ENCODE data around the gene PLTP. TPM values are rescaled to one million over a fixed set of nuclear protein-coding genes. Genes with fewer than 3 reads are reported as not detected.
A peak's percentile ranks its signal among the peaks of the same experiment; 100 is the strongest.
"Not testable (repeated sequence)": the region's sequence is repeated elsewhere in the genome, so short reads cannot be mapped to it uniquely, and the experiment has no call there.

Gene PLTP
- total and polyA plus RNA-seq, 3 experiments from 2014 or later: 0.45 to 3.2 (median 2.5) TPM

DNA sequence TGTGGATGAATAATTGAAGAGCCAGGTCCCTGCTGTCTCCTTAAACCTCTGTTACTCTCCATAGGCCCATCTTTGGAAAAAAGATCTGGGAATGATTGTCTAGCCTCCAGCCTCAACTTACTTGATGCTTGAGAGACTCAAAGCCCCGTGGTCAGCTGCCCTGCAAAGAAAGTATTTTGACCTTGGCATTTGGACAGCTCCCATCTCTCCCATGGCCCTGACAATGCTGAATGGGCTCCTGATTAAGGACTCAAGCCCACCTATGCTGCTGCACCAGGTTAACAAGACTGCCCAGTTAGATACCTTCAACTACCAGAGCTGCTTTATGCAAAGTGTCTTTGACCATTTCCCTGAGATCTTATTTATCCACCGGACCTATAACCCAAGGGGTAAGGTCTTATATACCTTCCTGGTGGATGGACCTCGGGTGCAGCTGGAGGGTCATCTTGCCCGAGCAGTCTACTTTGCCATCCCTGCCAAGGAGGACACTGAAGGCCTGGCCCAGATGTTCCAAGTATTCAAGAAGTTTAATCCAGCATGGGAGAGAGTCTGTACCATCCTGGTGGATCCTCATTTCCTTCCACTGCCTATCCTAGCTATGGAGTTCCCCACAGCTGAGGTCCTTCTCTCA is 29.4 kb downstream of the PLTP start:
- no peaks in the 10 kb centered on the region for H3K27me3 Mint-ChIP-seq
- peaks cover 30 to 43% (median 42%) of the 10 kb centered on the region in 3 donors for H3K4me1 Mint-ChIP-seq
- CTCF ChIA-PET: interaction anchor here (1.5 to 3.0 kb wide), 3 partner anchors 8 to 26 kb away, joined by 3 to 10 read pairs (median 8); partner anchors contain the start of genes ACOT8, CTSA, NEURL2 and ZSWIM3
- H3K9me3 Mint-ChIP-seq: no peaks in the 10 kb centered on the region
- H3K27ac Mint-ChIP-seq: peak overlapping the region; percentile 40 to 91 (median 73)
- peaks cover 0 to 37% (median 2%) of the 10 kb centered on the region in 3 donors for H3K36me3 Mint-ChIP-seq
- H3K27ac ChIP-seq (ENCODE audit: low read depth, low read length): no peak overlapping the region
- peaks cover 11% of the 10 kb centered on the region for H3K36me3 ChIP-seq (ENCODE audit: insufficient read depth, low read length)
- no peaks in the 10 kb centered on the region for H3K27me3 ChIP-seq (ENCODE audit: insufficient read depth, low read length, poor library complexity, severe bottlenecking)
- peak overlapping the region; percentile 23 to 78 (median 54) for H3K4me3 Mint-ChIP-seq
- no peak for DNase-seq
- H3K9me3 ChIP-seq (ENCODE audit: low read length): no peaks in the 10 kb centered on the region
- H3K4me3 ChIP-seq (ENCODE audit: low read length): no peak overlapping the region
- peaks cover 19% of the 10 kb centered on the region for H3K4me1 ChIP-seq (ENCODE audit: insufficient read depth, low read length)
- POLR2A ChIA-PET: interaction anchor here (2.8 to 3.1 kb wide), 2 partner anchors 8 to 52 kb away, joined by 16 to 47 read pairs; partner anchors contain the start of genes CTSA, NEURL2 and PCIF1

DNA sequence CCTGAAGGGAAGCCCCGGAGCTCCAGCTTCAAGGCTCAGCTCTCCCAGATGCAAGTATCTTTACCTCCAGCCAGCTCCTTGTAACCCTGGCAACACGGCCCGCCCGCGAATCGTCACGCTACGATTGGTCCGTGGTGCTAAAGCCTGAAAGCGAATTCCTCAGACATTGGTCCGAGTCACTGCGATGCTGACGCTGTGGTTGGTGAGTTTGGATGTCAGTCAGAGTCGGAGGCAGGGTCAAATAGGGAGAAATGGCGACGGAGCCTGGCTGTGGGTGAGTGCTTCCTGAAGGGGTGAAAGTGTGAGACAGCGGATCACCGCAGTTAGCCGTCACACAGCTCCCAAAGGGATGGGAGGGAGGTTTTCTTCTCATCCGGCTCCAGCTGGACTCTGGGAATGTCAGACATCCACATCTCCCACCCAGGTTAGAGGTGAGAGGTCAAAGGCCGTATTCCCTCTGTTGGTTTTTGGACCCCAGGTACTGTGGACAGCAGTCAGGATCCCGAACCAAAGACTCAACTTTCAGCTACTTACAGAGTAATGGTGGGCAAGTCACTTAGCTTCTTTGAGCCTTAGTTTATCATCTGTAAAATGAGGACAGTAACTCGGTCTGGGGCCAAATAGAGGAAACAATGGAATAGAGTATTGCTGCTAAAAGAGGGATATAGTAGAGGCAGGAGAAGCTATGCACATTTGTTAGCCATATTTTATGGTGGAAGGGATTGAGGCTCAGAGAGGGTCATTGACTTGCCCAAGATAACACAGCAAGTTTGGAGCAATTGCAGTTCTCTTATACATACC is 30.8 kb downstream of the PLTP start, which contains the start of gene ZSWIM1:
TSS of gene ZSWIM1 (plus strand) at position 240 of the 801 bp plus-strand sequence. CDS start 1,366 bp downstream, outside the sequence.
- peaks cover 28 to 42% (median 41%) of the 10 kb centered on the region in 3 donors for H3K4me1 Mint-ChIP-seq
- Histone ChIP-seq H3K9me3 (ENCODE audit: low read length) (no peaks in the 10 kb centered on the region), H3K4me3 (ENCODE audit: low read length) (peak within 1 kb of the TSS; percentile 77), H3K36me3 (ENCODE audit: insufficient read depth, low read length) (peaks cover 14% of the 10 kb centered on the region), H3K4me1 (ENCODE audit: insufficient read depth, low read length) (peaks cover 19% of the 10 kb centered on the region), H3K27ac (ENCODE audit: low read depth, low read length) (peak within 1 kb of the TSS; percentile 74), H3K27me3 (ENCODE audit: insufficient read depth, low read length, poor library complexity, severe bottlenecking) (no peaks in the 10 kb centered on the region)
- H3K27me3 Mint-ChIP-seq: no peaks in the 10 kb centered on the region
- peak within 1 kb of the TSS; percentile 85 to 97 (median 96) for H3K27ac Mint-ChIP-seq
- DNase-seq: peak; percentile 96 to 99 (median 98)
- H3K4me3 Mint-ChIP-seq: peak within 1 kb of the TSS; percentile 79 to 91 (median 89)
- no peaks in the 10 kb centered on the region for H3K9me3 Mint-ChIP-seq
- ChIA-PET CTCF (interaction anchor here (0.7 to 3.0 kb wide), 8 partner anchors 8 to 89 kb away, joined by 3 to 10 read pairs (median 4); partner anchors contain the start of genes ACOT8, CTSA, NEURL2 and ZSWIM3), POLR2A (interaction anchor here (0.6 to 3.1 kb wide), 11 partner anchors 9 to 903 kb away, joined by 3 to 47 read pairs (median 5); partner anchors contain the start of genes CTSA, NEURL2, PCIF1 and SNX21)
- H3K36me3 Mint-ChIP-seq: peaks cover 0 to 47% (median 2%) of the 10 kb centered on the region in 3 donors

DNA sequence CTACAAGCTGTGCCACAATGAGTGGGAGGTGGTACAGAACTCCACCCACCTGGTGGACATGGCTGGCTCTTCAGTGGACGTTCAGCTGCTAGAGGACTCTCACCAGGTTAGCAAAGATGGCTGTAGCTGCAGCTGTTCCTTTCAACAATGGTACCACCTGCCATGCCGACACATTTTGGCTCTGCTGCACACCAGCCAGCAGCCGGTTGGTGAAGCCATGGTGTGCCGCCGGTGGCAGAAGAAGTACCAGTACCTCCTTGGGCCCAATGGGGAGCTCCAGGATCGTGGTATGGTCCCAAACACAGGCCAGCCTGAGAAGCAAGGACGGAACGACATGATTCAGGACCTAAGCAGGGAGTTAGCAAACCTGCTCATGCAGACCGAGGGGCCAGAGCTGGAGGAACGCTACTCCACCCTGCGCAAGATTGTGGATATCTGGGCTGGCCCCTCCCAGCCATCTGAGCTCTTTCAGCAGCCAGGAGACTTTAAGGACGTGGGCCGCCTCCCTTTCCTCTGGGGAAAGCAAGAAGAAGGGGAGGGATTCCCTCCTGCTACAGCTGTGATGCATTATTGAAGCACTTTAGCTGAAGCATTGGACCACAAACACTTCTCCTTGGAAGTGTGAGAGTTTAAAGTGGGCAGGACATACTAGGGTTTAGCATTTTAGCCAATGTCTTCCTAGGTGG is 33.7 kb downstream of the PLTP start:
- Histone ChIP-seq H3K4me3 (ENCODE audit: low read length) (no peak overlapping the region), H3K4me1 (ENCODE audit: insufficient read depth, low read length) (peaks cover 13% of the 10 kb centered on the region), H3K27me3 (ENCODE audit: insufficient read depth, low read length, poor library complexity, severe bottlenecking) (no peaks in the 10 kb centered on the region), H3K27ac (ENCODE audit: low read depth, low read length) (no peak overlapping the region), H3K9me3 (ENCODE audit: low read length) (no peaks in the 10 kb centered on the region), H3K36me3 (ENCODE audit: insufficient read depth, low read length) (peaks cover 8% of the 10 kb centered on the region)
- no peaks in the 10 kb centered on the region for H3K27me3 Mint-ChIP-seq
- no peak overlapping the region for H3K27ac Mint-ChIP-seq
- no peak overlapping the region for H3K4me3 Mint-ChIP-seq
- no peak for DNase-seq
- H3K36me3 Mint-ChIP-seq: peaks cover 0 to 35% (median 0%) of the 10 kb centered on the region in 3 donors
- no peaks in the 10 kb centered on the region for H3K9me3 Mint-ChIP-seq
- H3K4me1 Mint-ChIP-seq: peaks cover 18 to 24% (median 24%) of the 10 kb centered on the region in 3 donors
- CTCF ChIA-PET: interaction anchor here (0.6 kb wide), 1 partner anchor 53 kb away, joined by 3 read pairs; no protein-coding TSS in a partner anchor
- POLR2A ChIA-PET: no interaction called here

DNA sequence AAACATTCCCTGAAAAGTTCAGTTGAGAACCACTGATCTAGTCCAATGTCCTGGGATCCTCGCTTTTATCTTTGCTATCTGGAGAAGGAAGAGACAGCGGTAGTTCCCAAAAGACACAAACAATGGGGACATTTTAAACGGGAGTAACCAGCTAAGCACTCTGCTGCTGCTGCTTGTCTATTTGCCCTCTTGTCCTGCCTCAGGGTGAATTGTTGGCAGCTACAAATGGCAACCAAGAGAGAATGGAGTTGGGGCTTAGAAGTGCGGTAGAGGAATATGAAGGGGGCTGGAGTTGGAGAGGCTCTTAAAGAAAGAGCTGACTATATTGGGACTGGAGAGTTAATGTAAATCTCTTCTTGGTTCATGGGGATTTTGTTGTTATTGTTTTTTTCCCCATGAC is 37.4 kb downstream of the PLTP start:
- peaks cover 0 to 24% (median 3%) of the 10 kb centered on the region in 3 donors for H3K36me3 Mint-ChIP-seq
- no peaks in the 10 kb centered on the region for H3K4me1 Mint-ChIP-seq
- CTCF ChIA-PET: no interaction called here
- H3K9me3 Mint-ChIP-seq: no peaks in the 10 kb centered on the region
- Histone ChIP-seq H3K27ac (ENCODE audit: low read depth, low read length) (no peak overlapping the region), H3K4me1 (ENCODE audit: insufficient read depth, low read length) (no peaks in the 10 kb centered on the region), H3K4me3 (ENCODE audit: low read length) (no peak overlapping the region), H3K27me3 (ENCODE audit: insufficient read depth, low read length, poor library complexity, severe bottlenecking) (no peaks in the 10 kb centered on the region), H3K9me3 (ENCODE audit: low read length) (no peaks in the 10 kb centered on the region), H3K36me3 (ENCODE audit: insufficient read depth, low read length) (peaks cover 8% of the 10 kb centered on the region)
- POLR2A ChIA-PET: no interaction called here
- no peaks in the 10 kb centered on the region for H3K27me3 Mint-ChIP-seq
- H3K27ac Mint-ChIP-seq: no peak overlapping the region
- DNase-seq: no peak
- H3K4me3 Mint-ChIP-seq: no peak overlapping the region

DNA sequence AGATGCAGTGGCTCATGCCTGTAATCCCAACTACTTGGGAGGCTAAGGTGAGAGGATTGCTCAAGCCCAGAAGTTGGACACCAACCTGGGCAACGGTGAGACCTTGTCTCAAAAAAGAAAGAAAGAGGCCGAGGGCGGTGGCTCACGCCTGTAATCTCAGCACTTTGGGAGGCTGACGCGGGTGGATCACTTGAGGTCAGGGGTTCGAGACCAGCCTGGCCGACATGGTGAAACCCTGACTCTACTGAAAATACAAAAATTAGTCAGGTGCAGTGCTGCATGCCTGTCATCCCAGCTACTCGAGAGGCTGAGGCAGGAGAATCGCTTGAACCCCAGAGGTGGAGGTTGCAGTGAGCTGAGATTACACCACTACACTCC is 37.9 kb downstream of the PLTP start:
- DNase-seq; H3K4me1 ChIP-seq (ENCODE audit: insufficient read depth, low read length); H3K4me3 Mint-ChIP-seq; H3K4me3 ChIP-seq (ENCODE audit: low read length); H3K9me3 Mint-ChIP-seq; POLR2A ChIA-PET; H3K9me3 ChIP-seq (ENCODE audit: low read length); CTCF ChIA-PET; H3K36me3 ChIP-seq (ENCODE audit: insufficient read depth, low read length); H3K27me3 ChIP-seq (ENCODE audit: insufficient read depth, low read length, poor library complexity, severe bottlenecking); H3K4me1 Mint-ChIP-seq; H3K27ac ChIP-seq (ENCODE audit: low read depth, low read length); H3K27ac Mint-ChIP-seq; H3K27me3 Mint-ChIP-seq: not testable (repeated sequence)
- peaks cover 0 to 24% (median 3%) of the 10 kb centered on the region in 3 donors for H3K36me3 Mint-ChIP-seq

DNA sequence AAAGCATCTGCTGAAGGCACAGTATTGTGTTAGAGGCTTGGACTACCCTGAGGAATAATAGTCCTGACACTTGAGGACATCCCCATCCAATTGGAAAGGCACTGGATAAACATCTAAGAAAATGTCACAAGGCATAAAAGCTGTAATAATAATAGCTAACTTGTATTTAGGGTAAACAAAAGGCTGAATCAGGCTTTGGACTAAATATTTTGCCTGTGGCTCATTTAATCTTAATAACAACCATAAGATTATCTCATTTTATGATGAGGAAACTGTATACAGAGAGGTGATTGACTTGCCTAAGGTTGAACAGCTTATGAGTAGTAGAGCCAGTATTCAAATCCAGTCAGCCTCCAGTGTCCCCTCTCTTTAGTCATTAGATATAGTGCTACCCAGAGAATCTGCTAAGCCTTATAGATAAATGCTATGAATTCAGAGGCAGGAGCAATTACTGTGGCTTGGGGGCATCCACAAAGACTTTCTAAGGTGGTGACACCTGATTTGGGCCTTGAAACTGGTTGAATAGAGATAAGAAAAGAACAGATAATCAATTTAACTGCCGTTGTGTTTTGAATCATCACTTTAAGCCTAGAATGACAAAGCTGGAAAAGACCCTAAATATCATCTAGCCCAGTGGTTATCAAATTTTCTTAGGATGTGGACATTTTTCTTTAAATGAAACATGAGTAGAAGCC is 38.4 kb downstream of the PLTP start:
- H3K36me3 ChIP-seq (ENCODE audit: insufficient read depth, low read length): peaks cover 8% of the 10 kb centered on the region
- CTCF ChIA-PET: no interaction called here
- POLR2A ChIA-PET: no interaction called here
- DNase-seq: no peak
- no peak overlapping the region for H3K4me3 Mint-ChIP-seq
- H3K27me3 ChIP-seq (ENCODE audit: insufficient read depth, low read length, poor library complexity, severe bottlenecking): no peaks in the 10 kb centered on the region
- H3K27me3 Mint-ChIP-seq: no peaks in the 10 kb centered on the region
- no peak overlapping the region for H3K27ac ChIP-seq (ENCODE audit: low read depth, low read length)
- no peak overlapping the region for H3K4me3 ChIP-seq (ENCODE audit: low read length)
- no peak overlapping the region for H3K27ac Mint-ChIP-seq
- H3K36me3 Mint-ChIP-seq: peaks cover 0 to 22% (median 3%) of the 10 kb centered on the region in 3 donors
- H3K9me3 ChIP-seq (ENCODE audit: low read length): no peaks in the 10 kb centered on the region
- no peaks in the 10 kb centered on the region for H3K4me1 Mint-ChIP-seq
- H3K9me3 Mint-ChIP-seq: no peaks in the 10 kb centered on the region
- H3K4me1 ChIP-seq (ENCODE audit: insufficient read depth, low read length): no peaks in the 10 kb centered on the region

DNA sequence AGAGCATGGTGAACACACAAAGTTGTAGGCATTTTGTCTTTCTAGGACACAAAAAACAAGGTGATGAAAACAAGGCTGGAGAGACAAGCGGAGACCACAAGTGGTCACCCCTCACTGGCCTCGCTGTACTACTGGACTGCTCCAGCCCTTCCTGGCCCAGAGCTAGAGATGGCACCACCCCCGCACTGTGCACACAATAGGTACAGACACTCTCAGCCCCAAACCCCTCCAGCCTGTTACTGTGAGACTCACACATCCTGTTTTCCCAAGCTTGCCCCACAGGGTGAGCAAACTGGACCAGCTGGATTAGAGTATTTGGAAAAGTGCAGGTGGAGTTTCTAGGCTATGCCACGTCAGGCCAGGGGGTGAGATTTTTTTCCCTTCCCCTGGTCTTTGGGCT is 39.3 kb downstream of the PLTP start:
- Histone ChIP-seq H3K36me3 (ENCODE audit: insufficient read depth, low read length) (peaks cover 3% of the 10 kb centered on the region), H3K27me3 (ENCODE audit: insufficient read depth, low read length, poor library complexity, severe bottlenecking) (no peaks in the 10 kb centered on the region), H3K4me1 (ENCODE audit: insufficient read depth, low read length) (no peaks in the 10 kb centered on the region), H3K9me3 (ENCODE audit: low read length) (no peaks in the 10 kb centered on the region), H3K4me3 (ENCODE audit: low read length) (no peak overlapping the region), H3K27ac (ENCODE audit: low read depth, low read length) (no peak overlapping the region)
- CTCF ChIA-PET: interaction anchor here (1.3 kb wide), 1 partner anchor 19 kb away, joined by 4 read pairs; the partner anchor contains the start of genes CTSA and NEURL2
- POLR2A ChIA-PET: interaction anchor here (1.0 kb wide), 1 partner anchor 8 kb away, joined by 4 read pairs; the partner anchor contains the start of gene ZSWIM1
- Mint-ChIP-seq H3K27me3 (no peaks in the 10 kb centered on the region), H3K9me3 (no peaks in the 10 kb centered on the region), H3K27ac (no peak overlapping the region), H3K36me3 (peaks cover 0 to 20% (median 3%) of the 10 kb centered on the region in 3 donors), H3K4me1 (no peaks in the 10 kb centered on the region), H3K4me3 (no peak overlapping the region)
- no peak for DNase-seq
